ENCODE results near the gene KDELR1. TPM values are rescaled to one million over a fixed set of nuclear protein-coding genes. Genes with fewer than 3 reads are reported as not detected.
A peak's percentile ranks its signal among the peaks of the same experiment; 100 is the strongest.

KDELR1 gene
- total and polyA plus RNA-seq, 2 of the 13 experiments (the other 11 are each of a cell fraction or from before 2014, with no cell fraction given) = 134 to 185 TPM

DNA sequence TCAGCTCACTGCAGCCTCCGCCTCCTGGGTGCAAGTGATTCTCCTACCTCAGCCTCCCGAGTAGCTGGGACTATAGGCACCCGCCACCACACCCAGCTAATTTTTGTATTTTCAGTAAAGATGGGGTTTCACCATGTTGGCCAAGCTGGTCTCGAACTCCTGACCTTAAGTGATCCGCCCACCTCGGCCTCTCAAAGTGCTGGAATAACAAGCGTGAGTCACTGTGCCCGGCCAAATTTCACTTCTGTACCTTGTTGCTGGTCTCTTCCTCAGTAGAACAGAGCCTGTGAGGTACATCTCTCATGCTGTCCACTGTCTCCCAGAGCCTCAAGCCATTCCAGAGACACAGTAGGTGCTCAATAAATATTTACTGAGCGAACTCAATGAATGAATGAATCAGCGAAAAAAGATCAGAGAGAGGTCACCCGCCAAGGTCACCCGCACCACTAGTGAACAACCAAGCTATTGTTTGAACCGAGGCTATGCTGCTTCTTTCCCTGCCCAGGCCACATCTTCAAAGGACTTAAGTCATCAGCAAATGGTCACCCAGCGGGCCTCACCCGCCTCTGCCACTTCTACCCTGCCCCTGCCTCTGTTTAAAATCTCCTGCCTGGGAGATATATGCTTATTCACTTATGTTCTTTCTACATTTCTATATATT lies 36.9 kb downstream of the KDELR1 start (continued):
- TF ChIP-seq, protein P1, sequence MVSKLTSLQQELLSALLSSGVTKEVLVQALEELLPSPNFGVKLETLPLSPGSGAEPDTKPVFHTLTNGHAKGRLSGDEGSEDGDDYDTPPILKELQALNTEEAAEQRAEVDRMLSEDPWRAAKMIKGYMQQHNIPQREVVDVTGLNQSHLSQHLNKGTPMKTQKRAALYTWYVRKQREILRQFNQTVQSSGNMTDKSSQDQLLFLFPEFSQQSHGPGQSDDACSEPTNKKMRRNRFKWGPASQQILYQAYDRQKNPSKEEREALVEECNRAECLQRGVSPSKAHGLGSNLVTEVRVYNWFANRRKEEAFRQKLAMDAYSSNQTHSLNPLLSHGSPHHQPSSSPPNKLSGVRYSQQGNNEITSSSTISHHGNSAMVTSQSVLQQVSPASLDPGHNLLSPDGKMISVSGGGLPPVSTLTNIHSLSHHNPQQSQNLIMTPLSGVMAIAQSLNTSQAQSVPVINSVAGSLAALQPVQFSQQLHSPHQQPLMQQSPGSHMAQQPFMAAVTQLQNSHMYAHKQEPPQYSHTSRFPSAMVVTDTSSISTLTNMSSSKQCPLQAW (CRISPR knock-in tag; IDR thresholded peaks at IDR 0.05) = peak; percentile 42
- TF ChIP-seq JDP2 (CRISPR knock-in tag; IDR thresholded peaks at IDR 0.05; ENCODE audit: borderline replicate concordance) (no peak), NONO (IDR thresholded peaks at IDR 0.05) (no peak), NONO (CRISPR knock-in tag; conservative IDR thresholded peaks at IDR 0.05) (peak; percentile 90), ZNF331 (CRISPR knock-in tag; IDR thresholded peaks at IDR 0.05) (peak; percentile 75), ZSCAN31 (CRISPR knock-in tag; IDR thresholded peaks at IDR 0.05; ENCODE audit: low read depth) (no peak), KAT2B (IDR thresholded peaks at IDR 0.05; ENCODE audit: borderline replicate concordance, low read depth, low read length) (no peak), ZNF30 (CRISPR knock-in tag; IDR thresholded peaks at IDR 0.05) (no peak), MAFF (IDR thresholded peaks at IDR 0.05; ENCODE audit: low read depth, low read length) (peak; percentile 95), YEATS4 (CRISPR knock-in tag; IDR thresholded peaks at IDR 0.05; ENCODE audit: borderline replicate concordance) (no peak), ZSCAN21 (CRISPR knock-in tag; IDR thresholded peaks at IDR 0.05; ENCODE audit: borderline replicate concordance) (peak; percentile 20; the same call in 1 of the 2 replicates), ZNF20 (CRISPR knock-in tag; IDR thresholded peaks at IDR 0.05) (no peak), MATR3 (CRISPR knock-in tag; IDR thresholded peaks at IDR 0.05) (no peak), PHB2 (IDR thresholded peaks at IDR 0.05; ENCODE audit: partially characterized antibody) (no peak), AHR (CRISPR knock-in tag; IDR thresholded peaks at IDR 0.05) (no peak), ZSCAN22 (CRISPR knock-in tag; IDR thresholded peaks at IDR 0.05) (peak; percentile 76; the same call in 1 of the 2 replicates)
- TF ChIP-seq, protein P2, sequence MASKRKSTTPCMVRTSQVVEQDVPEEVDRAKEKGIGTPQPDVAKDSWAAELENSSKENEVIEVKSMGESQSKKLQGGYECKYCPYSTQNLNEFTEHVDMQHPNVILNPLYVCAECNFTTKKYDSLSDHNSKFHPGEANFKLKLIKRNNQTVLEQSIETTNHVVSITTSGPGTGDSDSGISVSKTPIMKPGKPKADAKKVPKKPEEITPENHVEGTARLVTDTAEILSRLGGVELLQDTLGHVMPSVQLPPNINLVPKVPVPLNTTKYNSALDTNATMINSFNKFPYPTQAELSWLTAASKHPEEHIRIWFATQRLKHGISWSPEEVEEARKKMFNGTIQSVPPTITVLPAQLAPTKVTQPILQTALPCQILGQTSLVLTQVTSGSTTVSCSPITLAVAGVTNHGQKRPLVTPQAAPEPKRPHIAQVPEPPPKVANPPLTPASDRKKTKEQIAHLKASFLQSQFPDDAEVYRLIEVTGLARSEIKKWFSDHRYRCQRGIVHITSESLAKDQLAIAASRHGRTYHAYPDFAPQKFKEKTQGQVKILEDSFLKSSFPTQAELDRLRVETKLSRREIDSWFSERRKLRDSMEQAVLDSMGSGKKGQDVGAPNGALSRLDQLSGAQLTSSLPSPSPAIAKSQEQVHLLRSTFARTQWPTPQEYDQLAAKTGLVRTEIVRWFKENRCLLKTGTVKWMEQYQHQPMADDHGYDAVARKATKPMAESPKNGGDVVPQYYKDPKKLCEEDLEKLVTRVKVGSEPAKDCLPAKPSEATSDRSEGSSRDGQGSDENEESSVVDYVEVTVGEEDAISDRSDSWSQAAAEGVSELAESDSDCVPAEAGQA (IDR thresholded peaks at IDR 0.05; ENCODE audit: low read depth) = 0 out of 2 replicates have a peak, but pooled peaks have one; percentile 59
- TF ChIP-seq, protein P2 (CRISPR knock-in tag; IDR thresholded peaks at IDR 0.05; ENCODE audit: borderline replicate concordance) = no peak
- TF ChIP-seq, protein P3, sequence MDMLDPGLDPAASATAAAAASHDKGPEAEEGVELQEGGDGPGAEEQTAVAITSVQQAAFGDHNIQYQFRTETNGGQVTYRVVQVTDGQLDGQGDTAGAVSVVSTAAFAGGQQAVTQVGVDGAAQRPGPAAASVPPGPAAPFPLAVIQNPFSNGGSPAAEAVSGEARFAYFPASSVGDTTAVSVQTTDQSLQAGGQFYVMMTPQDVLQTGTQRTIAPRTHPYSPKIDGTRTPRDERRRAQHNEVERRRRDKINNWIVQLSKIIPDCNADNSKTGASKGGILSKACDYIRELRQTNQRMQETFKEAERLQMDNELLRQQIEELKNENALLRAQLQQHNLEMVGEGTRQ (IDR thresholded peaks at IDR 0.05; ENCODE audit: low read depth, low read length) = no peak
- TF ChIP-seq, protein P3 (CRISPR knock-in tag; IDR thresholded peaks at IDR 0.05; ENCODE audit: borderline replicate concordance) = no peak
- TF ChIP-seq, protein P4, sequence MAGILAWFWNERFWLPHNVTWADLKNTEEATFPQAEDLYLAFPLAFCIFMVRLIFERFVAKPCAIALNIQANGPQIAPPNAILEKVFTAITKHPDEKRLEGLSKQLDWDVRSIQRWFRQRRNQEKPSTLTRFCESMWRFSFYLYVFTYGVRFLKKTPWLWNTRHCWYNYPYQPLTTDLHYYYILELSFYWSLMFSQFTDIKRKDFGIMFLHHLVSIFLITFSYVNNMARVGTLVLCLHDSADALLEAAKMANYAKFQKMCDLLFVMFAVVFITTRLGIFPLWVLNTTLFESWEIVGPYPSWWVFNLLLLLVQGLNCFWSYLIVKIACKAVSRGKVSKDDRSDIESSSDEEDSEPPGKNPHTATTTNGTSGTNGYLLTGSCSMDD (CRISPR knock-in tag; IDR thresholded peaks at IDR 0.05) = no peak

Data from HepG2 (cell line).